Effector CD4-positive, alpha-beta T cell (primary cell): ENCODE results near the gene PRKX.
"Not testable (repeated sequence)": the region's sequence is repeated elsewhere in the genome, so short reads cannot be mapped to it uniquely, and the experiment has no call there.

Experiments used
- DNase-seq: peaks from one replicate; pipeline ENCODE4 v3.0.0-alpha.2; 2020

PRKX gene

GRCh38 chrX:3648084-3648483 lies 65.4 kb downstream of the PRKX start:
- DNase-seq, result no peak

- not testable (repeated sequence) for DNase-seq
These were observed 73.4 kb downstream of the PRKX start for GRCh38 chrX:3639858-3640631.

- DNase-seq, result no peak
These were observed 74.2 kb downstream of the PRKX start for GRCh38 chrX:3639236-3639635.

- peak; percentile 23 for DNase-seq
These were observed 75.1 kb downstream of the PRKX start for GRCh38 chrX:3638280-3638873.

- no peak for DNase-seq
These were observed 76.6 kb downstream of the PRKX start for GRCh38 chrX:3636803-3637202.

GRCh38 chrX:3631196-3631595 lies 82.3 kb downstream of the PRKX start:
- no peak for DNase-seq

GRCh38 chrX:3627594-3627993 lies 85.9 kb downstream of the PRKX start:
- DNase-seq, result no peak

- no peak for DNase-seq
These were observed 92.0 kb downstream of the PRKX start for GRCh38 chrX:3621414-3621813.

GRCh38 chrX:3611744-3612143 lies 101.7 kb downstream of the PRKX start:
- DNase-seq, result not testable (repeated sequence)

- no peak for DNase-seq
These were observed 103.6 kb downstream of the PRKX start for GRCh38 chrX:3609810-3610209.

- no peak for DNase-seq
These were observed 110.3 kb downstream of the PRKX start for GRCh38 chrX:3603026-3603661.

- no peak for DNase-seq
These were observed 113.5 kb downstream of the PRKX start for GRCh38 chrX:3599802-3600430.

- no peak for DNase-seq
These were observed 114.7 kb downstream of the PRKX start for GRCh38 chrX:3598709-3599108.

- DNase-seq, result no peak
These were observed 115.3 kb downstream of the PRKX start for GRCh38 chrX:3598046-3598605.

- no peak for DNase-seq
These were observed 121.3 kb downstream of the PRKX start for GRCh38 chrX:3592184-3592583.

GRCh38 chrX:3589474-3589873 lies 124.0 kb downstream of the PRKX start:
- DNase-seq, result no peak

GRCh38 chrX:3585719-3586118 lies 127.7 kb downstream of the PRKX start:
- no peak for DNase-seq

- DNase-seq, result no peak
These were observed 128.9 kb downstream of the PRKX start for GRCh38 chrX:3584415-3584996.

- DNase-seq, result no peak
These were observed 131.0 kb downstream of the PRKX start for GRCh38 chrX:3582451-3582850.

GRCh38 chrX:3581609-3582108 lies 131.8 kb downstream of the PRKX start:
- DNase-seq, result no peak

- DNase-seq, result no peak
These were observed 135.9 kb downstream of the PRKX start for GRCh38 chrX:3577551-3577950.

- no peak for DNase-seq
These were observed 136.5 kb downstream of the PRKX start for GRCh38 chrX:3576886-3577501.
